Stimulated activated CD4-positive, alpha-beta T cell treated with anti-CD3 and anti-CD28 coated beads, Interleukin-4, amount 100 ng/mL, for 1 hour (primary cell): ENCODE data around the gene ZNRF2.
"Not testable (repeated sequence)": the region's sequence is repeated elsewhere in the genome, so short reads cannot be mapped to it uniquely, and the experiment has no call there.

Source experiments
- DNase-seq: peaks from one replicate; pipeline ENCODE4 v3.0.0-alpha.2; 2020

Gene ZNRF2

DNA sequence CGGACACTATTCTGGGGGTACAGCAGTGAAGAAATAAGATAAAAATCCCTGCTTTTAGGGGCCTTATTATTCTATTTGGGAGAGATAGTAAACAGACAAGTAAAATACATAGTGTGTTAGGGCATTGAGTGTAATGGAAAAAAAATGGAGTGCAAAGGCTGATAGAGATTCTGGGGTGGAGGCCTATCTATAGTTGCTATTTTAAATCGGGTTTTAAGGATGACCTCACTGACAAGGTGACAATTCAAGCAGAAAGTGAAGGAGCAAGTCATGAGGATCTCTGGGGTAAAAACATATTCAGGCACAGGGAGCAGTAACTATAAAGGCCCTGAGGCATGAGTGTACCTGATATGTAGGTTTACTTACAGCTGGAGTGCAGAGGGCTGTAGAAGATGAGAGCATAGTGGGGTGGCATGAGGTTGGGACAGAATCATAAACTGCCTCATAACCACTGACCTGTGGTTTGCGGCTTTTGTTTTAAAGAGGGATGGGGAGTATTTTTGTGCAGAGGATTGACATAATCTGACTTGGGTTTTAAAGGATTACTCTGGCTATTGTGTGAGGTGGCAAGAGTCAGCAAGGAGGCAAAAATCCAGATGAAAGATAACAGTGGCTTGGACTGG lies 8.1 kb downstream of the ZNRF2 start:
- DNase-seq = not testable (repeated sequence)

DNA sequence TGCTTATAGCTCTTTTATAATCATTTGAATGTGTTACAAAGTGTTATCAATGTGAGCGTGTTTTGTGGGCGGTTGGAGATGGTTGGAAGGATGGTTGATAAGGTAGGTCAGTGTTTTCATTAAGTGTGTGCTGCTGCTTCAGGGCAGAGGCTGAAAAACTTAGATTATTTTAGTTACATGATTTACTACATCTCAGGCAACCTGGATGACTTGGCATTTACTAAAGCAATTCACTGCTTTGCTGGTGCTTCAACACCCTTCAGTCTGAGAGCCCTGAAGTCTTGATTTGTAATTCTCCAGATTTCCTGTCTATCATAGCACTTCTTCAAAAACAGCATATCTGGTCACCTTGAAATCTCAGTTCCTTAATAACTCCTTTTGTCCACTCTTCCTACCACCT lies 11.9 kb downstream of the ZNRF2 start:
- DNase-seq = not testable (repeated sequence)

GRCh38 chr7:30297499-30297898 lies 13.1 kb downstream of the ZNRF2 start:
- DNase-seq = not testable (repeated sequence)

DNA sequence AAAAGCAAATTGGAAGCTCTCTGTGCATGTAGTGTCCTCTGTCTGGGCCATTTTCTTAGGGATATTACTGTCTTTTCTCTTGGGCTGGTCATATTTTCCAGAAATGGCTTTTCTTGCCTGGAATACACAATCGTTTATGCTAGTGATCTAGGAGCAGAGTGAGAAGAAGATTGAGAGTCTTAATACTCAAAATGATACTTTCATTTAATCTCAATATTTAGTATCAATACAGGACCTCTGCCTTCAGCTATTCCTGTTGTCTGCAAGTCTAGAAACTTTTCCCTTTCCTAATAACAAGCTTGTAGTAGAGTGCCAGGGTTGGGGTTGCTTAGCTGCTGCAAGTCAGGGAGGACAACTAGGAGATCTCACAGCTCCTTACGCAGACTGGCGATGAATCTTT lies 14.0 kb downstream of the ZNRF2 start:
- not testable (repeated sequence) for DNase-seq

DNA sequence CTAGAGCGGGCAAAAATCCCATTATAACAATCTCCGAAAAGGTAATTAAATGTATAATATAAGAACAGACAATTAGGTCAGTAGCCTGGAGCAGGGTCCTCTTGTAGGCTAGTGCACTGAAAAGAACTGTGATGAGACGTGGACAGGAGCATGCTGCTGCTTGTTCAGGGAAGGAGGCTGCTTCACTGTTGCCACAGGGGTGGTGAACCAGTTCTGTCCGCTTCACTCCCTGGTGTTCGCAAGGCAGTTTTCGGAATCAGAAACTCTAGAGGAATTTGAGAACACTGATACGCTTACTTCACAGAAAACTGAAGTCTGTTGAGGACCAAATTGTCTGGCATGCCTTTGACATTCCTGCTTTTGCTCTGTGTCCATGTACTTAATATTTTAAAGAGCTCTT lies 17.4 kb downstream of the ZNRF2 start:
- DNase-seq = no peak

DNA sequence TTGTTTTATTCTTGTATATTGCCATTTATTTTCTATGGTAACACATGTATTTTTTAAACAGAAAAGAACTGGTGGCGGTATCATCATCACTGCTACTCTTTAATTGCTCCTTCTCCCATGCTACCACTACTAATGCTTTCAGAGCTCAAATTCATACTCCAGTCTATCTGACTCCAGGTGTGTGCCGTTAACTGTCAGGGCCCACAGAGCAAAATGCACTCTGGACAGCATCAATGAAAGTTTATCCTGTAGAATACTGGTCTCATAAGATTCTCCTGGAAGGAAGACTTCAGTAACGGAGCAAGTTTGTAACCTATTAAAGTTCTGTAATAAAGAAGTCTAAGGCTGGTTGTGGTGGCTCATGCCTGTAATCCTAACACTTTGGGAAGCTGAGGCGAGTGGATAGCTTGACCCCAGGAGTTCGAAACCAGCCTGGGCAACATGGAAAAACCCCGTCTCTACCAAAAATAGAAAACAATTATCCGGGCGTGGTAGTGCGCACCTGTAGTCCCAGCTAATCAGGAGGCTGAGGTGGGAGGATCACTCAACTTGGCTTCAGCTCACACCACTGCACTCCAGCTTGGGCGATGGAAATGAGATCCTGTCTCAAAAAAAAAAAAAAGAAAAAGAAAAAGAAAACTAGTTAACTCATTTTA lies 18.4 kb downstream of the ZNRF2 start:
- no peak for DNase-seq

DNA sequence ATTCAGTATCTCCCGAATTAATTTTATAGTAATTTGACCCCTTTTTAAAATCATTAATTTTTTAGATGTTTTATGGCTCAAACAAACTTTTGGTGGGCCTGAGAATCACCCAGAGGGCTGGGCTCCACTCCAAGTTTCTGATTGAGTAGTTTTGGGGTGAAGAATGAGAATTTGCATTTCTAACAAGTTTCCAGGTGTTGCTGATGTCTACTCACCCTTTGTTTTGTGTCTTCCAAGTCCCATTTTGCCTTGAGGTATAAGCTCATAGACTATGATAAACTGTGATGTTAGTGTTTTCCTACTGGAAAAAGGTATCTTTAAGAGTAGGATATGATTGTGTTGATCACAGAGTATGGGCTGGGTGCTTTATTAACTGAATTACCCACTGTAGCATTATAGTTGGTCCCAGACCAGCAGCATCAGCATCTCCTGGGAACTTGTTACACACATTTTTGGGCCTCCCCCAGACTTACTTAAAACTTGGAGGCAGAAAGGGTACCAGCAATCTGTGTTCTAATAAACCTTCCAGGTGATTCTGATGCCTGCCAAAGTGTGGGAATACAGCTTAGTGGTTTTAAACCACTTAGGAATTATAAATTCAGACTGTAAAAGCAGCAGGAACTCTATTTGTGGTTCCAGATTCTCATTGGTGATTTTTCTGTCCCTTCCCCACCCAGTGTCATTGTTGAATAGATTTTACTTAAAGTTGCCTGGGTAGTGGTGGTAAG lies 19.1 kb downstream of the ZNRF2 start:
- no peak for DNase-seq

DNA sequence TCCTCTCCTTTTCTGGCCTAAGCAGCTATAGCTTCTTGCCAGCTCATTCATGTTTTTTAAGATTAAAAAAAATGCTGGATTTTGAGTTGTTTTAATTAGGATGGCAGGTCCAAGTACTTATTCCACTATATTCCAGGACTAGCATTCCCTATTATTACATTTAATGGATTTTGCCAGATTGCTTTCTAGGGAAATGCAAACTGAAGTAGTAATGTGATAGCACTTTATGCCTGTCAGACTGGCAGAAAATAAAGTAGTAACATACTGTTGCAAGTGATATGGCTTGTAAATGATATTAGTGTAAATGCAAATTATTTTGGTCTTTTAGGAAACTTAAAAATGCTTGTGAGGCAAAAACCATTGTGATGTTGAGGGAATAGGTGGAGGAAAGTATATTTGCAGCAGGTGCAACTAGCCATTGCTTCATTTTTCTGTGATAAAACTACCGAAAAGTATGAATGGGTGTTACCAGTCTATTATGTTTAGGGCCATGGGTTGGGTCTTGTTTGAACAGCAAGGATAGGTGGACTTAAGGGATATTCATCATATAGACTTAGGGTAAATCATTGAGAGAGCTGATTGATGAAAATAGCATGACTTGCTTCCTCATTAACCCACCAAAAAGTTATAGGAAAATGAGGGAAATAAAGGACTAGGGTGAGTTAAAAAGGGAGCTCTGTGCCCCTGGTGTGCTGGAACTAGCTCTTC lies 19.9 kb downstream of the ZNRF2 start:
- DNase-seq = no peak

DNA sequence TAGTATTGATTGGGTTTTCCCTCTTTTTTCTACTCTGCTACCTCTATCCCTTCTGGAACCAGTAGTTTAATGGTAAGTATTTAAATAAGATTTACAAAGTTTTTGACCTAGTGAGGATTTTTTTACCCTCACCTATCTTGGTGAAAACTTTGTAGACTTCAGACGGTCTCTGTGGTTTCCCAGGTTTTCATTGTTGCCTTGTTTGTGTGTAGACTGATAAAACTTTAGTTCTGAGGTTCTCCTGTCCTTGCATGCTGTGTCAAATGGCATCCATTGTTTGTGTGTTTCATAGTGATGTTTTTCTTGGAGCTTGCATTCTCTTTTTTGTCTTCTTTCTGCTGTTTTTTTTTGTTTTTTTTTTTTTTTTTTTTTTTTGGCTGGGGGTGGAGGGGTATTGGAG lies 22.6 kb downstream of the ZNRF2 start:
- no peak for DNase-seq

DNA sequence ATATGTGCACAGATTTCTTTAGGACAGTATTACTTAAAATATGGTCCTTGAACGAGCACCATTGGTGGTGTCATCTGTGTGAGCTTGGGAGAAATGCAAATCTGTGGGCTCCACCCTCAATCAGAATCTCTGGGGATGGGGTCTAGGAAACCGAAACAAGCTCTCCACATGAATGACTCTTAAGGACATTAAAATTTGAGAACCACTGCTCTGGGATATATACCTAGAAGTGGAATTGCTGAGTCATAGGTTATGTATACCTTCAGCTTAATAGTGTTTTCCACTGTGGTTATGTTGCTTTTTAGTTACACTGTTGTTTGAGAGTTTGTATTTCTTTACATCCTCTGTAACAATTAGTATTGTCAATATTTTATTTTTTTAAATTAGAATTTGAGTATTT lies 24.0 kb downstream of the ZNRF2 start:
- DNase-seq = no peak

- no peak for DNase-seq
Observed at GRCh38 chr7:30309302-30309701, 24.9 kb downstream of the ZNRF2 start.

DNA sequence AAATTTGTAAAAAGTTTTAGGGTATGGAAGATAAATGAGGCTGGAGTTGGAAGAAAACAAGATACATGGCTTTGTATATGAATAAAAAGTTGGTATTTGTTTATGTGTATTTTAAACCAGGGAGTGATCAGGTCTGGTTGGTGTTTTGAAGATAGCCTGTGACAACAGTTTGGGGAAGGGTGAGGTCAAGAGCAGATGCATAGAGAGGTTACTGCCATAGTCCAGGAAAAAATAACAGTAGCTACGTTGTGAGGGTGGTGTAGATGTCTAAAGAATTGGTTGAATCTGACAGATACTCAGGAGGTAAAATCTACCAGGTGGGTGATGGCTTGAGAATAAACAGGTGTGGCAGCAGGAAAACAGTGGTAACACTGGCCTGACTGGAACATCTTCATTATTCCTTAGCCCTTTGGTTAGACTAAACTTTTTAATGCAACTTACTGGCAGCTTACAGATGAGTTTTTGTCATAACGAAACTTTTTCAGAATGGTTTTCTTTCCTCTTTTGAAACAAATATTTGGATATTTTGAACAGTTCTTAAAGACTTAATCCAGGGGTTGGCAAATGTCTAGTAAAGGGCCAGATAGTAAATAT lies 25.5 kb downstream of the ZNRF2 start:
- no peak for DNase-seq

DNA sequence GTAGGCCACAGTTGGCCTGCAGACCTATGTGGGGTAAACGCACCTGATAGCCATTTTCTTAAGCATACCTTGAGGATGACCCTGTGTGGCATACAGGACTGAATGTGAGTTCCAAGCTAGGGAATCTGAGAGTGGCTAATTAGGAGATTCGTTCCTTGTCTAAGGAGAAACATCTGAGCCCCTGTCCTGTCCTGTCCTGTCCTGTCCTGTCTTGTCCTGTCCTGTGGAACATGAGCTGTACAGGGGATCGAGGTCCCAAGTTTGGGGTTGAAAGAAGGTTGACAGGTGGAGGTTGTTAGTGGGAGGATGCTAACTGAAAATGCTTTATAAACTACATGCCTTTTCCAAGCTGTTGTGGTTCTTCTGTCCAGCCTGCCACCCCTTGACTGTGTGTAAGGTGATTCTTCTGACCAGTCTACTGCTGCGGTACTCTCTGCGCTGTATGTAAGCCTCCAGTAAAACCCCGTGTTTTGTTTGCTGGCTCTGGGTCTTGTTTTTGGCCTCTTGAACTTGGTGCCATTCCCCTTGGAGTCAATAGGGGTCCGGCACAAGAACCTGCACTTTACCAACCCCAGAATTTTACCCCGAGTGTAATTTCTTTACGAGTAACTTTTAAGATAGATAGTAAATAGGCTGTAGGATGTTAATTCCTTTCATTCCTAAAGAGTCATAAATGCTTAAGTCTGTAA lies 26.4 kb downstream of the ZNRF2 start:
- no peak for DNase-seq

DNA sequence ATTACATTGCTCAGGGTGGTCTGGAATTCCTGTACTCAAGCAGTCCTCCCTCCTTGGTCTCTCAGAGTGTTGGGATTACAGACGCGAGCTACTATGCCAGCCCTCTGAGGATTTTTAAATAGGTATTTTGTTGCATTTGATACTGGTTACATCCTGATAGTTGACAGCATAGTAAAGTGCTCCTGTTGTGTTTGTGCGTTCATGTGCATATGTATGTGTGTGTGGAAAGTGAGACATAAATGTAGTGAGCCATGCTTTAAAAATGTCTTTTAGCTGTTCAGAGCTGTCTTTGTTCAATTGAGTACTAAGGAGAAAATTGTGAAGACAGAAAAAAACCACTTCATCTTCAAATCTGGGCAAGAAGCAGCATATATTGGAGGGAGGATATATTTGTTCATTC lies 27.8 kb downstream of the ZNRF2 start:
- DNase-seq = no peak

- no peak for DNase-seq
Observed at GRCh38 chr7:30313348-30313747, 29.0 kb downstream of the ZNRF2 start.

DNA sequence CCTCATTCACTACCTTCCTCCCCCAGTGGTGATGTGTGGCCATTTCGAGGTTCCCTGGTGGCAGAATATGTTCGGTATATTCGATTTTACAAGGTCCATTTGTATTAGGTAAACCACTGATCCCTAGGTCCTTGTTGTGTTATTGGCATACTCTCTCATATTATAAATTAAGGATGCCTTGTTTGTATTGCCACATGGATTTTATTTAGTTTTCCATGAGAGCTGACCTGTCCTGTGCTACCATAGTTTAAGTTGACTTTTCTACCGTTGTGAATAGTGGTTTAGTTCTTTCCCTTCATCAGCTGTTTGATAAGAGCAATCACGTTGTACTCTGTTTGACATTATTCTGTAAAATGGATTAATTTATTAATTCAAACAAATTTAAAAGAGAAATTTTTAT lies 29.4 kb downstream of the ZNRF2 start:
- DNase-seq = no peak

DNA sequence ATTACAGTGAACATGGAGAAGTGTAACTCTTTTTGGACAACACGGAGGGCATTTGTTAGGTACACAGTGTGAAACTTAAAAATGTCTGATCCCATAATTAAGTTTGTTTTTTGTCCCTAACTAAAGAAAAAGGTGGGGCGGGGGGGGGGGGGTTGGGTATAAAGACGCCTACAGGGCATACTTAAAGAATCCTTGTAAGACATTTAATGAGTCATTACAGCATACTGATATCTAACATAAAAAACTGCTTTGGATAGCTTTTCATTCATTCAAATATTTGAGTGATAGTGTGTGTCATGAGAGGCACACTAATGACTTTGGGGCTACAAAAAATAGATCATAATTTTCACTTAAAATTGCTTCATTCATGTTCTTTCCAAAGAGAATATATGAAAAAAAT lies 31.2 kb downstream of the ZNRF2 start:
- DNase-seq = no peak

DNA sequence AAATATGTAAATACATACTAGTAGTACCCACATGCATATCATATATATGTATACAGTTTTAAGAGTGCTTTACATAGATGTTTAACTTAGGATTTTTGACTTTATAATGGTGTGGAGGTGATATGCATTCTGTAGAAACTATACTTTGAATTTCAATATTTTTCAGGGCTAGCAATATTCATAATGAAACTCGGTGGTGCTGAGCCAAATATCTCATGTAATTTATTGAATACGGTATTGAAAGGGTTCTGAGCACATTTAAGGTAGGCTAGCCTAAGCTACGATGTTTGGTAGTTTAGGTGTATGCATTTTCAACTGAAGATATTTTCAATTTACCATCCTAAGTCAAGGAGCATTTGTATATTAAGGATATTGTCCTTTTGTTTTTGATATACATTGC lies 36.0 kb downstream of the ZNRF2 start:
- no peak for DNase-seq

- no peak for DNase-seq
Observed at GRCh38 chr7:30321089-30321881, 36.9 kb downstream of the ZNRF2 start.

DNA sequence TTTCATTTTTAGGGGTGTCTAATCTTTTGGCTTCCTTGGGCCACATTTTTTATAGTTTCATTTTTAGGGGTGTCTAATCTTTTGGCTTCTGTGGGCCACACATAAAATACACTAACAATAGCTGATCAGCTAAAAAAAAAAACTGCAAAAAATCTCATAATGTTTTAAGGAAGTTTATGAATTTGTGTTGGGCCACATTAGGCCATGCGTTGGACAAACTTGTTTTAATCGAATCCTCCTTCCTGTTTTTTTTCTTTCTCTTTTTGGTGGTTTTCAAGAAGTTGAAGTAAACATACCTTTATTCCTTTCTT lies 37.4 kb downstream of the ZNRF2 start:
- no peak for DNase-seq

DNA sequence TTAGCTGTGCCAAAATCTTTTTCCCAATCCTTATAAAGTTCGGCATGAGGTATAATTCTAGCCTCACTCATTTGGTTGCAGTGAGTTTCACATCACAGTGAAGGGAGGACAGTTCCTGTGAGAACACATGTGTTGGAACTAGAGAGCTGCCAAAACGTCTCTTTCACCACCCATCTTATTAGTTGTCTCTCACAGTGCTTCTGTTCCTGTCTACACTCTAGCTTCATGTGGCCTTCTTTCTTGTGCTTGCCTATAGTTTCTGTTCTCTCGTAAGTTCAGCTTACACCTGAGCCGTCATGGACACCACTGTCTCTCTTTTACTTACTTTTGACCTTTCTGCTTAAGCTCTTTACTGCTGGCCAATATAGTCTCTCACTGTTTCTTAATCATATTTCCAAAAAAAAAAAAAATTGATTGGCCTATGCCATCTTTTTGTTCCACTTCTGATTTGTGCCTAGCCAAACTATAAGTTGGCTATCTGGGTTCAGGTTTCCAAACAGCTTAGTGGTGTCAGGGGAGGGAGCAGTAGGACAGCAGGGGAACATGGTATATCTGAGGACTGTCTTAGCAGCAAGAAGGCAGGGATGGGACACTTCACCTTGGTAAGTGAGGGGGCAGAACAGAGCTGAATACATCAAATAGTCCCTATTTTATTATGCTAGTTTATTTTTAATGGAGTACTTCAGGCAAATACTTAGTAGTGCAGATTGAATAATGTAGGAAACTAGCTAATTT lies 38.0 kb downstream of the ZNRF2 start:
- DNase-seq = no peak
